Stimulated activated CD8-positive, alpha-beta memory T cell treated with anti-CD3 and anti-CD28 coated beads, Interleukin-15, amount 100 ng/mL, for 4 hours (primary cell): ENCODE data around the gene RAB6B.

Experiments
- DNase-seq, 2 donors: peaks; one replicate each; pipeline ENCODE4 v3.0.0-alpha.2; 2020; ENCODE audit warnings: low read depth in 2 of 2

Gene RAB6B

GRCh38 chr3:133930341-133930933 is 34.8 kb upstream of the RAB6B start:
- no peak for DNase-seq

GRCh38 chr3:133928903-133929607 is 33.4 kb upstream of the RAB6B start:
- DNase-seq = no peak

- DNase-seq = no peak
These were observed 32.6 kb upstream of the RAB6B start for GRCh38 chr3:133928136-133928893.

- DNase-seq = peak; percentile 60 to 67
These were observed 31.9 kb upstream of the RAB6B start for GRCh38 chr3:133927540-133928066.

- DNase-seq = no peak
These were observed 31.3 kb upstream of the RAB6B start for GRCh38 chr3:133926736-133927539.

GRCh38 chr3:133925960-133926735 is 30.5 kb upstream of the RAB6B start:
- DNase-seq = no peak

GRCh38 chr3:133924041-133924440 is 28.4 kb upstream of the RAB6B start:
- DNase-seq = no peak

- no peak for DNase-seq
These were observed 25.9 kb upstream of the RAB6B start for GRCh38 chr3:133921592-133921991.

- no peak for DNase-seq
These were observed 21.5 kb upstream of the RAB6B start for GRCh38 chr3:133917144-133917543.

GRCh38 chr3:133915685-133916658 is 20.3 kb upstream of the RAB6B start:
- no peak for DNase-seq

- DNase-seq = no peak
These were observed 19.3 kb upstream of the RAB6B start for GRCh38 chr3:133914839-133915600.

- no peak for DNase-seq
These were observed 14.7 kb upstream of the RAB6B start for GRCh38 chr3:133910422-133910821.

- DNase-seq = no peak
These were observed 9.7 kb upstream of the RAB6B start for GRCh38 chr3:133905376-133905775.

- no peak for DNase-seq
These were observed 6.2 kb upstream of the RAB6B start for GRCh38 chr3:133901847-133902246.

- DNase-seq = no peak
These were observed 5.4 kb upstream of the RAB6B start for GRCh38 chr3:133901083-133901482.

GRCh38 chr3:133899311-133899710 is 3.6 kb upstream of the RAB6B start:
- DNase-seq = no peak

- DNase-seq = no peak
These were observed 1.9 kb upstream of the RAB6B start for GRCh38 chr3:133897547-133897946.

GRCh38 chr3:133896002-133896761 is 500 bp upstream of the RAB6B start:
- no peak for DNase-seq
